Dedifferentiated amniotic fluid mesenchymal stem cell (primary cell): ENCODE measurements around the gene MCC.

Experiments used
- DNase-seq: peaks from one replicate; pipeline ENCODE4 v3.0.0-alpha.2; 2016; ENCODE audit errors: extremely low spot score

Gene MCC

DNA sequence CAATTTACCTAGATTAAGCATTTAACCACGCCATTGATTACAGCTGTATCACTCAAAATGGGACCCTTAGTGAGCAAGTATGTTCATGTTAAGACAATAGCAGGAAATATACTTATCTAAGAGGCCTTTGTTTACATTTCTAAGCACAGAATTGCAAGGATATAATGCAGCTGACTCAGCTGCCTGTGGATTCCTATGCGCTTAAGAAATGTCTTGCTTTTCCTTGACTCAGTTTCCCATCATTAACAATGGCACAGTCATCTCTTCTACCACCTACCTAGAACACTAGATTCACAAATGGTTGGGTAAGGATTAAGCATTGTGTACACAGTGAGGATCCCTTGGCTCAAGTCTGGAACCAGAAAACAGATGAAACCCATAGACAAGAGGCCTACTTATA, 217.2 kb downstream of the MCC start:
- peak; percentile 25 for DNase-seq

DNA sequence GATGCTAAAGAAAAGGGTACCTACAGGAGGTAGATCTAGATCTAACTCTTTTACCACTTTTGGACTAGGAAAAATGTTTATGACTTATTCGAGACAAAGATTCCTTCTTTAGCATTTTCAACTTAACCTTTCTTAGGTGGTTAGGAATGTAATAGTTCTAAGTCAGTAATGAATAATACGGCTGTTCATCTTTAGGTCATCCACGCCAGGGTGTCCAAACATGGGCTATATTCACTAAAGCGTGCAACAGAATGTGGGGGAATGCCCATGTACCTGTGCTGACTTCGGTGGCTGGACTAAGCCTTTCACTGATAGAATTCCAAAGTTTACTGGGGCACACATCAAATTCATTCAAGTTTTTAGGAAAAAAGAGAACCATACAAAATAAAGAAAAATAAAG, 218.2 kb downstream of the MCC start:
- no peak for DNase-seq

DNA sequence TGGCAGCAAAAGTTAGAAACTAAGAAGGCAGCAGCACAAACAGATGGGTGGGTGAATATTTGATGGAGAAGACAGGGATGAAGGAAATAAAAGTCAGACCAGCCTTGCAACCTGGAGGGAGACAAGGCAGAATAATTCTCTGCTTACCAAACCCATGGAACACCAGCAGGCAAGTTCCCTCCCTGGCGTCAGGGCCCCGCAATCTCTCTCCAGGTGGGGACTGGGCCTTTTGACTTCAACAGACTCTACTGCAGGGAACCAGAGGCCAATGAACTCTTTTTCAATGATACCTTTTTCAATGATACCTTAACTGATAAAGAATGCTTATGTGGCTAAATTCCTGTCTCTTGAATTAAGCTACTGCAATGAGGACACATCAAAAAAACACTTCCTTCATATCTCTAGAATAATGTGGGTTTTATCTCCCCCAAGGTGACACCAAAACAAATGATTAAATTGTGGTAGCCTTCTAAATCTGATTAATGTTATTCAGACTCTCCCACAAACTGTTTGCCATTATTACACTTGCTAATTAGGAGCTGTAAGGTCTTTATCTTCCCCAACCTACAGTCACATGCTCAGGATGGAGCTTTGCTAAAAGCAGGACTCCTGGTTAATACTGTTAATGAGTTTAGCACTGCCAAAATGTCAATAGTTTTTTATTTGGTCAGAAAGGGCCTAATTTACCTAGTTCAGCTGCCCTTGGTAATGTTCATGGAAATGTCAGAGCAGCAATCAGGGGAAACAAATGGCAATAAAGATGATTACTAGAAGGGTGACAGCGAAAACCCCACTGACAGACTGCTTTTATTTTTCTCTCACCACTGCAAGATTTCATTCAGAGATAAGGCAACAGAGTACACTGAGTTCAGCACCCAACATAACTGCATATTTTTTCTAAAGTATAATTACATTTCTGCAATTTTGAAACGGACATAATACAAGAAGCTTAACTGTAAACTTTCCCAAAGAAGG, 218.9 kb downstream of the MCC start:
- DNase-seq = no peak

DNA sequence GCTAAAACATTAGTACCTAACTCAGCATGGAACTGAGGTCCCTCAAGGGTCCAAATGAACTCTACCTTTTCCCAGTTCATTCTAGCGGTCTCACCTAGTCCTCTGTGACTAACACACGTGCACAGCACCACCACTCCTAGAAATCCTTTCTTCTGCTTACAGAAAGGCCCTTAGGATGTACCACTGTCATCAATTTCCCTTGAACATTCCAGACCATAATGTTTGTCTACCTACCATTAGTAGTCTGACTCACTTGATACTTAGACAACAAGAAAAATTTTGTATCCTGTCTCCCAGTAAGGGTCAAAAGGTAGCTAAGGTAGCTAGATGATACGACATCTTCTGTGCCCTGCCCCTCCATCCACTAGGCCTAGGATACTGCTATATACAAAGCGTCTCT, 220.0 kb downstream of the MCC start:
- DNase-seq = no peak

DNA sequence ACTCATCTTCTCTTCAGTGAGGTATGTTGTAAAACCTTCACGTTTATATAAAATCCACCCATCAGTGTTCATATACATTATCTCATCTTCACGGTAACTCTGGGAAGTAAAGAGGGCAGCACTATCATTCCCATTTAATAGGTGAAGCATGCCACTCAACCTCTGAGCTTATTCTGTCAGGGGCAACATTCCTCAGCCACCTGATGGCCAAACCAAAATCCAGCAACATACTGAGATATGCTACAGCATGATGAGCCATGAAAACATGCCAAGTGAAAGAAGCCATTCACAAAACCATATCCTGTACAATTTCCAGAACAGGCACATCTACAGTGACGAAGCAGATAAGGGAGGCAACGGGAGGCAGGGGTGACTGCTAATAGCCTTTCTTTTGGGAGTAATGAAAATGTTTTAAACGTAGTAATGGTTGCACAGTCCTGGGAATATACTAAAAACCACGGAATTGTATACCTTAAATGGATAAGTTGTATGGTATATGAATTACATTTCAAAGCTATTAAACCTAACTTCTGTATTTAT, 220.8 kb downstream of the MCC start:
- no peak for DNase-seq

DNA sequence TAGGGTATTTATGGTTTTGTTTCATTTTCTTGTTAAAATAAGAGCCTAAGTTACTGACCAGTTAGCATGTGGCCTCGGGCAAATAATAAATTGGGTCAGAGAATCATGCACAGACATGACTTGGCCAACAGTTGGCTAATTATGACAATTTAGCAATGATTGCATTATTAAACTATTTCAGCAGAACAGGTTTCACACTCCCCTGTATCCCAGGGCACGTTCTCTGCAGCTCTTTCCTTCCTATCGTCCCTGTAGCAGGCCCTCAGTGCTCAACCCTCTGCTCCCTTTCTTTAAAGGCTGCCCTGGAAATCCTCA, 221.4 kb downstream of the MCC start:
- no peak for DNase-seq

DNA sequence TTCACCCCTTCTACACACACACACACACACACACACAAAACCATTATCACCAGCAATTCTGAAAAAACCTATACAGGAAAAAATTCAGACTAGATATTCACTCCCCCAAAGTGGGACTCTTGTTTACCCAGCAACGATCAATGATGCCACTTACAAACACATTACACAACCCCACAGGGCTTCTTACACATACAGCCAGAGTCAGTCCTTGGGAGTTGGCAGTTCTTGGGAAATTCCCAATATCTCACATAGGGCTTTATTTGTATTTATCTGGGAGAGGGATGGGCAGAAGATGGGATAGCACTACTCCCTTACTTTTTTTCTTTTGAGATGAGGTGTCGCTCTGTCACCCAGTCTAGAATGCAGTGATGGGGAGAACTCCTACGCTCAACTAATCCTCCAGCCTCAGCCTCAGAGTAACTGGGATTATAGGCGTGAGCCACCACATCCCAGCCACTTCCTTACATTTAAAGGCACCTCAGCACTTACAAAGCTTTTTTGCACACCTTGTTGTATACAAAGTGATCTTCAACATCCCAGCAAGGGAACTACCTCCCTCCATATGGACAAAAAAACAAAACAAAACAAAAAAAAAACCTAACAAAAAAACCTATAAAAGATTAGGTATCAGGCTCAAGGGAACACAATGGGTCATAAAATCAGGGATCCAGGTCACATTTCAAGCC, 221.9 kb downstream of the MCC start:
- no peak for DNase-seq

DNA sequence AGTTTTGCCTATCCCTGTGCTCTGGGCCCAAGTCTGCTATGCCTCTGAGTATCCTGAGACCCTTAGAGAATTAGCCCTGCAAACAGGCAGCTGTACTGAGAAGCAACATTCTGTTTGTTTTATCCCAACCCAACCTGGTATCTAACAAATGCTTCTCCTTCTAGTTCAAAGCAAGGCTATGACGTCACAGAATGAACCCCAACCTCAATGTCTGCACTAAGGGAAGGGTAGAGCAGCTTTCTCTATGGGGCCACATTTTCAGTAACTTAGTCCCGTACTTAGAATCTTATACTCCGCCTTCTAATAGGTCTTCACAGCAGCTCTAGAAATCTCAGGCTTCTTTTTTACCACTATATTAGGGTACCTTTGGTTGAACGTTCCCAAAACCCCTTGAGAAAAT, 223.1 kb downstream of the MCC start:
- DNase-seq = no peak

DNA sequence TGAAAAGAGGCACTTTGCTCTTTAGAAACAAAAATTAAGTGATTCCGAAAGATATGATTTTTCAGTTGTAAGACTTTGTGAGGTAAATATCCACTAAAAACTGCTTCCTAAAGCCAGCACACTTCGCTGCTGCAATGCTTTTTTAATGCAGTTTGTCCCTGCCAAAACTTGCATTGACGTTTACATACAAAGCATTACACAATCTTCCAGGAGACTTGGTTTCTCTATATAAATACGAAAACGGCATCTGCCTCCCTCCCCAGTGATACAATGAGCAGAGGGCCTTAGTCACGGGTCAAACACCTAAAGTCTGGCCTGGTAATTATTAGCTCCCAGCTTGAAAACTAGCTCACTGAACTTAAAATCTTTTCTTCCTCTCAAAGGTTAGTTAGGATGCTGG, 224.2 kb downstream of the MCC start:
- DNase-seq = no peak

DNA sequence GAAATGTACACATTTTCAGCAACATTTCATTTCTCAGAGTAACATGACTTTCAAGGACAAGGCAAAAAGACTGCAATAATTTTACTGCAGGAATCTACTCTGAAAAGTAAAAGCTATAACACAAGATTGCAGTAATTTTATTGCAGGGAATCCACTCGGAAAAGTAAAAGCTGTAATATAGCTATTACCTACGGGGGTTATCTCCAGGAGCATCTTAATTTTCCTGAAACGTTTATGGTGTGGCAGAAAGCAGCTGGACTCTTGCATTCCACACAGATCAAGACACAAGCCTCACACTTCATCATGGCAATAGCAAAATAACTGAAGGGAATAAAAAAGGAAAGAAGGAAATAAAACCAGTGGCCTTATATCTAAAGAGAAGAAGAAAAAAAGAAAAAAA, 224.7 kb downstream of the MCC start:
- DNase-seq = no peak

DNA sequence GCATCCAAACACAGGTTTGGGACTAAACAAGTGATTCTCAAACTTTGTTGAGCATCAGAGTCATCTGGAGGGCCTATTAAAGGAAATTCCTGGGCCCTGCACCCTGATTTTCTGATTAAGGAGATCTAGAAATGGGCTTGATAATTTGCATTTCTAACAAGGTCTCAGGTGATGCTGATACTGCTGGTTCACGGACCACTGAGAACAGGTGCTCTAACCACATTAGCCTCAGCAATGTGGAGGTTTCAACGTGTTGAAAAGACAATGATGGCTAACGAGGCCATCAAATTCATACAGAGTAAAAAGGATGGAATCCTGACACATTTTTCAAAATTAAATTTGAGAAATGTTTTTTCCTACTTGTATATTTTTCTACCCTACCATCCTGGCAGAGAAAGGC, 225.6 kb downstream of the MCC start:
- no peak for DNase-seq

DNA sequence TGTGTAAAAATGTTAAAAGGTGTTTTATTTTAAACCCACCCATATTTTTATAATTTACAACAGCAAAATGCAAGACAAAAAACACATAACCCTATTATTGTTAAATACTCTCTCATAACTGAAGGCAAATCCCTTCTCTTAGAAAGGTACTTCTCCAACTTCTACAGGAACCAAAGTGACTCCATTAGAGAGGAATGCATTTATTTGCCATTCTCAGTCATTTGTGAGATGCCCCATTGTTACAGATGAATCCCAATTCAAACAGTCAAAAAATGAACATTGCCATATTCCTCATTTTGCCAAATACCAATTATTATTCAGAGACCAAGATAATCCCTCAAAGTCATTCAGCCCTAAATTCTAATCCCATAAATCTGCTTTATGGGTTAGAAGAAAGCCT, 229.2 kb downstream of the MCC start:
- no peak for DNase-seq

DNA sequence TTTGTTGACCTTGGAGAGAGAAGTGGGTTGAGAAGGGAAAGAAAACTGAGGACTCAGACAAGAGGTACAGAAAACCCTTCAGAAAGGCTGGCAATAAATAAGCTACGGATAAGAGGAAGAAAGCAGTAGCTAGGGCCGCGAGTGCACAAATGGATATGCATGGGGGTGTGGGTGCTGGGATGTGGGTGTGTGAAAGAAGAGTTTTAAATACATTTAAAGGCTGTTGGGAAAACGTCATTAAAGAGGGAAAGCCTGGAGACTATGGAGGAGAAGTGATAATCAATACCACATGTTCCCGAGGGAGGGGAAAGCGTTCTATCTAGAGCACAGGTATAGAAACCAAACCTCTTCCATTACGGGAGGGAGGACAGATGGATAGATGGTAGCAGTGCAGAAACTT, 230.7 kb downstream of the MCC start:
- DNase-seq = no peak

DNA sequence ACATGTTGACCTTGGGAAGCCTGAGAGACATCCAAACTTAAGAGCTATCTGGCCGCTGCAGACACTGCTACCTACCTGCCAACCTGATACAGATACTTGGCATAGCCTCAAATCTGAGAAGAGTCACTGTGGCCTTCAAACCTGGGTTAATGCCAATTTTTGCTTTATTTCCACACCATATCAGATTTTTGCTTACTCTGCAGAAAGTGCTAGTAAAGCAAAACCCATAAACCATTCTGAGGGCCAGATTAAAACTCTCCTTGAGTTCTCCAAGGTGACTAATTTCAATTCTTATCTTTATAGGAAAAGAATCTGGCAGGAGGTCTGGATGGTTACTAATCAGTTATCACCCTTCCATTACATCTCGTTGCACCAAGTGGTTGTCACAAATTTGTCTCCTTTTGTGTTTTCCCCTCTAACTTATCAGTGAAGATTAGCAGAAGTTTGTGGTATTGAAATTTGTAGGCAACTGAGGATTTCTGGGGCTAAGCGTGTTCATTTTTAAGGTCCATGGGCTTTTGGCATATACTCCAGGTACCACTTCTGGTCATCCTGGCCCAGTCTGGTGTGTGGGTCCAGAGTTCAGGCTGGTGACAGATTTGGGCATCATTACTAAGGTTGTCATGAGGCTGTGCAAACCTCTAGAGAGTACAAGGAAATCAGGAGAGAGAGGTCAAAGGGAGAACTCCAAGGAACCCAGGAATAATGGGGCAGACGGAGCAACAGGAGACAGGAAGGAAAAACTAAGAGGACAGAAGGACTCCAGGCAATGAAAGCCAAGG, 231.4 kb downstream of the MCC start:
- no peak for DNase-seq

DNA sequence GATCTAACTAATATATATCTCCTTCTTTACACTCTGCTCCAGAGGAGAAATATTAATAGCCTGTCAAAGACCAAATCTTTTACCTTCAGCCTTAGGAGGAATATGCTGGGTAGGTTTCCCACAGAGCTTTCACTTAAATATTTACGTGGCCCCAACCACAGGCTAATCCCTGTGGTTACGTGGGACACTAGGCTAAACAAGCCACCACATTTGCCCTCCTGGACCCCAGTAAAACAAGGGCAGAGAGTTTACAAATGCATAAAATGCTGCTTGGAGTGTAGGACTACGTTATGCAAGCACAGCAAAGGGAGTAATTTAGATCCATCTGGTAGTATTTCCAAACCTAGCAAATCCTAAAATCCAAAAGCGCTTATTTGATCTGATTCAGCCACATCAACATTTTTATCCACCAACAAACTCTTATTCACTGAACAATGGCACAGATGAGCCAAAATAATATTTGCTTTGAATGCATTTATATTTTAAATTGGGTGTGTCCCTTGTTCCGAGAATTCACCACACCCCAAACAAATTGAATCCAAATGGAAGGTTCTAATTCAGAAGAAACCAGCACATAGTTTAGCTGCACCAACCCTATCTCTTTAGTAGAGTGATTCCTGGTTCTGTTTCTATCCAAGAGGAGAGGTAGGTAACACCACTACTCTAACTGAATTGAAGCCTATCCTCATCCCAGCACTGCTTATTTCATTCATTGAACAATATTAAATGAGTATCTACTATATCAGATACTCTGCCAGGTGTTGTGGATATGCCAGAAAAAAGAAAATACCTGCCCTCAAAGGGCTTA, 232.5 kb downstream of the MCC start:
- no peak for DNase-seq

DNA sequence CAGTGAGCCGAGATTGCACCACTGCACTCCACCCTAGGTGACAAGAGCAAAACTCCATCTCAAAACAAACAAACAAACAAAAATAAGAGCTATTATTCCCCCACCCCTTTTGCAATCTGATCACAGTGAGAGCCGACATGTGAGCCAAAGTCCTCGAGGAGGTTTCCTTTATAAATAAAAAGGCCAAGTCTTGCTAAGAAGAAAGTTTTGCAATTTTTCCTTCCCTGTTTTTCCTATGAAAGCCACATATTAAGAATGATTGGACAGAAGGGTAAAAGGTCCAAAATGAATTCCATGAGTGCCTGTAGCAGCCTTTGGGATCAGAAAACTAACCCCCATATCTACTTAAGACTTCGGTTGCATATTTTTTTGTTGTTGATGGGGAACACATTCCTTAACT, 233.1 kb downstream of the MCC start:
- DNase-seq = no peak

DNA sequence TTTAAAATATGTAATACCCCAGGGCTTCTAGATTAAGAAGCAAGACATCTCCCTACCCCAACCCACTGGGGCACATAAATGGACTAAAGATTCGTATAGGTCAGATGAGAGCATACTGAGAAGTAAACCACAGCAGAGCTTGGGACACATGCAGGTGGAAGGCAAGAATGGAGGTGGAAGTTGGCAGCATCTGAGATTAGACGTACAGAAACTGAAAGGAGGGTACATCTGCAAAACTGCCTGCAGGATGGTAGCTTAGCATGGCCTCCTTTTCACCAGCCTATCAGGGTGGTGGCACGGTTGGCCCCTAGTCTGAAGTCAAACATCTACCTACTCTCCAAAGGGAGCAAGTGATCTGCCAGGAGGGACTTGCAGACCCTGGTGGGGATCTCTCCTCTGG, 235.2 kb downstream of the MCC start:
- DNase-seq = no peak

DNA sequence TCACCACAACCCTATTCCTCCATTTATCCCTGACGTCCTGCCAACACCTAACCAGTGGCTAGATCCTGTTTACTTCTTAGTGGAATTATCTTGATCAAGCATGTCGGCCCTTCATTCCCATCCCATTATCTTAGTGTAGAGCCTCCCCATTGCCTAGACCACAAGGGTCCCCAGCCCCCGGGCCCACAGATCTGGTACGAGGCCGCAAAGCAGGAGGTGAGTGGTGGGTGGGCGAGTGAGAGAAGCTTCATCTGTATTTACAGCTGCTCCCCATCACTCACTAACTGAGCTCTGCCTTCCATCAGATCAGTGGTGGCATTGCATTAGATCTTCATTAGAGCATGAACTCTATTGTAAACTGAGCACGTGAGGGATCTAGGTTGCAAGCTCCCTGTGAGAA, 236.2 kb downstream of the MCC start:
- no peak for DNase-seq

DNA sequence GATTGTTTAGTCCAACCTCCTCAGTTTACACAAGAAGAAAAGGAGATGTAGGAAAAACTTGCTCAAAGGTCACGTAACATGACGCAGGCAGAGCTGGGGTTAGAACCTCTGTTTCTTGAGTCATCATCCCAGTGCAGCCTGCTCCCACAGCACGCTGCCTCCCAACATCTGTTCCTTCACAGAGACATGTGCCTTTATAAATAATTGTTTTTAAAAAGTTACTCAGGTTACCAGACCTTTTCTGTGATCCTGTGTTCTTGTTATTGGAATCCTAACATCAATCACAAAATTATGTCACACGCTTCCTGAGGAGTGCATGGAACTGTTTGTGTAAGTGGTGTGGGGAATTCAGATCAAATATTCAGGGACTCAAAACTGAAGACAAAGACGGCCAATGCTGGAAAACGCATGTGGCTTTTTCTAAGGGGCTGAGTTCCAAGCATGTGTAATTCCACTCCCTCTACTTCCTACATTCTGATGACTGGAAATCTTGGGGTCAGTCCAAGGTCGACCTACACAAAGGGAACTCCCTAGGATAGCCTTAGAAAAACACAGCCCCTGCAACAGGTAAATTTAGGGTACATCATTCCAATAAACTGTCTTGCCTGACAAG, 237.8 kb downstream of the MCC start:
- no peak for DNase-seq

DNA sequence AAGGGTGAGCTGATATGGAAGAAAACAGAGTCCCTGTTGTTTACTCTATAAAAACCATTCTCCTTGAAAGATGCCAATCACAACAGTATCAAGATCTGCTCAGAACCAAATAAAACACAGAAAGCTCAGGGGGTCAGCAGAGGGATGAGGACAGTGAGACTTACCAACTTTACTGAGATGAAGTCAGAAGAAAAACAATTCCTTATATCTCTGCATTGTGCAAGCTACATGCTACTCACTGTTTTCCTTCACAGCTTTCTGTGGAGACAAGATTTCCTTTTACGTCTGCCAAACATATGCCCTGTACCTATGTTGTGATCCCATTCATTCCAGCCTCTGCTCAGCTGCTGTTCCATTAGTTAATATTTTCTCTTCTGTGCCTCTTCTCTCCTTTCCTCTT, 239.0 kb downstream of the MCC start:
- DNase-seq = no peak

DNA sequence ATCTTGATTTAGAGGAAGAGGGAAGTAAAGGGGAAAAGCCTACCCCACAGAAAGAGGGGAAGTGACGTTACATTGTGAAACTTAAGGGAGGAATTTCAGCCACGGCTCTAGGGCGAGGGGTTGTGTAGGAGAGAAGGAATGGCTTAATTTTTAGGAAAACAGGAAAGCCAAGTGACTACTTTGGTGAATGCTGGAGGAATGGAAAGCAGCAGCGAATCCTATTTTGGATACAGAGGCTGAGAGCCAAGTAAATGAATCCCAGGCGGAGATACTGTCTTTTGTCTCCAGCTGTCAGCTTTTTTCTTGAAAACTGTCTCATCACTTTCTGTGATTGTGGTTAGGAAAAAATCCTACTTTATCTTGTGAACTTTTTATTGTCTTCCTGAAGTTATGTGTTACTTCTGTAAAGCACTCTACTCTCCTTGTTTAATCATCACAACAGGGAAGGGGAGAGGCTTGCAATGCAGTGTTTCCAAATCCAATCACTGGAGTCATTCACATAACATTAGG, 241.8 kb downstream of the MCC start:
- no peak for DNase-seq
